A673 (cell line): Measurements from ENCODE around the gene ATP2B2.
"Not testable (repeated sequence)": the region's sequence is repeated elsewhere in the genome, so short reads cannot be mapped to it uniquely, and the experiment has no call there.

Source experiments
- EZH2 ChIP-seq: fragments of 200-600 bp; sonication (generic); IDR thresholded peaks from 2 replicates; pipeline ENCODE4 v1.6.1; 2017; ENCODE audit warnings: borderline replicate concordance, low read depth, mild to moderate bottlenecking, mixed read lengths, antibody characterized with exemption, low read length; ENCODE audit not compliant: poor library complexity, severe bottlenecking
- TF ChIP-seq, protein P1 (sequence below): fragments of 300-800, 200-600 bp; sonication (generic); conservative IDR thresholded peaks from 2 replicates; pipeline ENCODE4 v1.5.1; 2017; ENCODE audit warnings: low read depth, mild to moderate bottlenecking, antibody characterized with exemption, low read length, moderate library complexity, mixed read lengths

DNA sequence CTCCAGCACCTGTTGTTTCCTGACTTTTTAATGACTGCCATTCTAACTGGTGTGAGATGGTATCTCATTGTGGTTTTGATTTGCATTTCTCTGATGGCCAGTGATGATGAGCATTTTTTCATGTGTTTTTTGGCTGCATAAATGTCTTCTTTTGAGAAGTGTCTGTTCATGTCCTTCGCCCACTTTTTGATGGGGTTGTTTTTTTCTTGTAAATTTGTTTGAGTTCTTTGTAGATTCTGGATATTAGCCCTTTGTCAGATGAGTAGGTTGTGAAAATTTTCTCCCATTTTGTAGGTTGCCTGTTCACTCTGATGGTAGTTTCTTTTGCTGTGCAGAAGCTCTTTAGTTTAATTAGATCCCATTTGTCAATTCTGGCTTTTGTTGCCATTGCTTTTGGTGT is 207.3 kb downstream of the ATP2B2 start:
- TF ChIP-seq, protein P1, sequence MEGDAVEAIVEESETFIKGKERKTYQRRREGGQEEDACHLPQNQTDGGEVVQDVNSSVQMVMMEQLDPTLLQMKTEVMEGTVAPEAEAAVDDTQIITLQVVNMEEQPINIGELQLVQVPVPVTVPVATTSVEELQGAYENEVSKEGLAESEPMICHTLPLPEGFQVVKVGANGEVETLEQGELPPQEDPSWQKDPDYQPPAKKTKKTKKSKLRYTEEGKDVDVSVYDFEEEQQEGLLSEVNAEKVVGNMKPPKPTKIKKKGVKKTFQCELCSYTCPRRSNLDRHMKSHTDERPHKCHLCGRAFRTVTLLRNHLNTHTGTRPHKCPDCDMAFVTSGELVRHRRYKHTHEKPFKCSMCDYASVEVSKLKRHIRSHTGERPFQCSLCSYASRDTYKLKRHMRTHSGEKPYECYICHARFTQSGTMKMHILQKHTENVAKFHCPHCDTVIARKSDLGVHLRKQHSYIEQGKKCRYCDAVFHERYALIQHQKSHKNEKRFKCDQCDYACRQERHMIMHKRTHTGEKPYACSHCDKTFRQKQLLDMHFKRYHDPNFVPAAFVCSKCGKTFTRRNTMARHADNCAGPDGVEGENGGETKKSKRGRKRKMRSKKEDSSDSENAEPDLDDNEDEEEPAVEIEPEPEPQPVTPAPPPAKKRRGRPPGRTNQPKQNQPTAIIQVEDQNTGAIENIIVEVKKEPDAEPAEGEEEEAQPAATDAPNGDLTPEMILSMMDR, result not testable (repeated sequence)
- TF ChIP-seq EZH2, result not testable (repeated sequence)
